Medulla oblongata (tissue), 1 donor: ENCODE data around the gene HSF5.
"Not testable (repeated sequence)": the region's sequence is repeated elsewhere in the genome, so short reads cannot be mapped to it uniquely, and the experiment has no call there.

Experiments
- DNase-seq: peaks from one replicate; pipeline ENCODE4 v3.0.0-alpha.2; 2015; ENCODE audit errors: extremely low spot score

The HSF5 gene

DNA sequence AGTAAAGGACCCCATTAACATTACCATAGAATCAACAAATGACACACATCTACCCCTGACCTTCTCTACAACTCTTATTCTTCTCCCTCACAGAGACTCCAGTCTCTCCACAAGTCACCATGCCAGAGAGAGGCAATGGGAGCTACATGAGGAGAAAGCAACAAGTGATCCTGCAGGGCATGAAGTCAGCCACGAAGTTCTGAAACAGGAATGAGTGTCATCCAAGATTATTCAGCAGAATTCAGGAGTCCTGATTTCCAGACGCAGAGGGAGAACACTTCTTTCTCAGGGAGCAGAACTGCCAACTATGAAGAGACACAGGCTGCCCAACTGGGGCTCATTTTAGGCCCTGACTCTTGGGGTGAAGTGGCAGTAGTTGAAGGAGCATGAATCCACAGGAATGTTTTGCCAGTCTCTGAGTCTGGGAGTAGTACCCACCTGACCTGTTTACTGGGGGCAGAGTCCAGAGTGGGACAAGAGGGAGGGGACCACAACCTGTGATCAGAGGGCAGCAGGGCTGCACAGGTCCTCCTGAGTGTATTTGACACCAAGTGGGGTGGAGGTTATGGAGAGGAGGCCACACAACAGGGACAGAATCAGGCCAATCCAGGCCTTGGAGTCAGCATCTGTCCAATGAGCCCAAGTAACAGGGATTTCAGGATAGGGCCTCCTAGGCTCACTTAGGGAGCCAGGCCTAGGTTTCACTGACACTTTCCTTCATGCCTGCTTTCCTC lies 28.6 kb upstream of the HSF5 start:
- DNase-seq: no peak

DNA sequence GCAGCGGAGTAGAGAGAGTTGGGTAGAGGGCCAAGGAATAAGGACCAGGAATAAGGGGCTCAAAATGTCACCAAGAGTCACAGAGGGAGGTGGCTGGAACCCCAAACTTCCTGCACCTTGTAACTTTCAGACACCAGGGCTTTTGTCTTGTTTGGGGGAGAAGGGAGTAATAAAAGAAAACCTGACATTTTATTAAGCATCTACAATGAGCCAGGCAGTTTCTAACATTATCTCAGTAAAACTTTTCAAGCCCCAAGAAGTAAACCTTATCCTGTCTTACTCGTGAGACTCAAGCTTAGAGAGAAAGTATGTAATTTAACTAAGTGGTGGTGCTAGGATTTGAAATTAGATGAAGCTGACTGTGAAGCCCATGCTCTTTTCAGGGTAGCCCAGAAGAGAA lies 27.1 kb upstream of the HSF5 start:
- no peak for DNase-seq

DNA sequence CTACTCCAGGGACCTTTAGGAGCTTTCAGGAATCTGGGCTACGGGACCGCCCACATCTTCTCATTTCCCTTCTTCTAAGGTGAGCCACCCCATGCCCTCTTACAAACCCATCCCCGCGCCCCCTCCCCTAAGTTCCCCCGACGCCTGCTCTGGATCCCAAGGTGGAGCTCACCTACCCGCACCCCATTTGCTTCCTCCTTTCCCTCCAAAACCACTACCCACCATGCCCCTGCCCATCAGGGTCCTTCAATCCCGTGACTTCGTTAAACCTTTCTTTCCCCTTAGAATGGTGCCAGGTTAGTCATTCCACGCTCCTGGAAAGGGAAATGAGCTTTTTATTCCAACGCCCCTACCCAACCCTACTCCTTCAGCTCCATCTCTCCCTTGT lies 26.6 kb upstream of the HSF5 start:
- peak; percentile 16 for DNase-seq

DNA sequence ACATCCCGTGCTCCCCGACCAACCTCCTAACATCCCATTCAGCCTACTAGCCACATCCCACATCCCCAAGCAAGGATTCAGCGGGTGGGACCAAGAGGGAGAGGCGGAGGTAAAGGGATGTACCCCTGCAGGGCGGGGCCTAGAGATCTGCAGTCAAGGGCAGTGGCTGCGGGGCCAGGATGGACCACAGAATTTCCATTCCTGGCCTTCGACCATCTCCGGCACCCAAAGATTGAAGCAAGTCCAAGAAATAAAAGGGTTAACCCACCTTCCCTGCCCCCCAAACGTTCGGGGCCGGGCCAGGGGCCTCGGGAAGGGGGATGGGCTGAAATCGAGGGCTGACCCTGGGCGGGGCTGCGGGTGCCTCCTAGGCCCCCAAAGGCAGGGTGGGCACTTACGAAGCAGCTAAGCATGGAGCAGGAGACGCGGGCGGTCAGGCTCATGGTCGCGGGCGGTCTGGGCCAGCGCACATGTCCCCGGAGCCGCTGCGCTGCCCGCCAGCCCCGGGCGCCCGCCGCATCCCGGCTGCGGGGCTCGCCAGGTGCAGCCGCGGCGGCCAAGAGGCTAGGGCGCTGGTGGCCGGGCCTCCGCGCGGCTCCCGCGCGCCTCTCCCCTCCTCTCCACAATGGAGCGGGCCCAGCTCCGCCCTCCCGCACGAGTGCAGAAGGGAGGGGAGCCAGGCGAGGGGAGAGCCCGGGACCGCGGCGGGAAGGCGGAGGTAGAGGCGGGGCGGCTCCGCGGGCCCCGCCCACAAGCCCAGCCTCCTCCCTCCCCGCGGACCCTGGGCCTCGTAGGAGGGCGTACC lies 26.0 kb upstream of the HSF5 start, which contains the start of gene MTMR4:
Gene MTMR4 (minus strand): TSS at position 674 of the 805 bp plus-strand sequence. CDS start 231 bp downstream, at position 443.
- peak; percentile 92 for DNase-seq

DNA sequence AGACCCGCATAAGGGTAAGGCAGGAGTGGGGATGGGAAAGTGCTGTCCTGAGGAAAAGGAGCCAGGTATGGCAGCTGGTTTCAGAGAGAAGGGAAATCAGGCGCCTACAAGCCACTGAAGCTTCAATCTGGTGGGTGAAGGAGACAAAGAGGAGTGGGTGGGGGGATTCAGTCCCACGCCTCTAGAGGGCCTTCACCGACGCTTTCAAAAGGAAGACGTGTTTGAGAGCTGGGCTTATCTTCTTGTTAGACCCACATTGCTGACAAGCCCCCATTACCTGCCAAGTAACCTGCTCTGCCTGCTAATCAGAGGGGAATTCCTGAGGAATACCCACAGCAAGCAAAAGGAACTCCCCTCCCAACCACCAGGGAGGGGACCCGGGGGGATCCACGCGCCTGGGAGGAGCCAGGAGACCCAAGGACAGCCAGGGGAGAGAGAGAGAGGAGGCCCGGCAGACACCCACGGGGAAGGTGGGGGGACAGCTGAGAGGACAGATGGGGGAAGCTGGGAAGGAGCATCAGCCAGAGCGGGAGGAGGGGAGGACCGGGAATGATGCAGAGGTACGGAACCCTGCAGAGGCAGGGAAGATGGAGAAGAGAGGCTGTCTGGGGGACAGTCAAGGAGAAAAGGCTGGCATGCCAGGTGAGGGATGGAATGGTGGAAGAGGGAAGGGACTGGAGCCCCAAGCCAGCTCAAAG lies 25.2 kb upstream of the HSF5 start:
- DNase-seq: no peak

DNA sequence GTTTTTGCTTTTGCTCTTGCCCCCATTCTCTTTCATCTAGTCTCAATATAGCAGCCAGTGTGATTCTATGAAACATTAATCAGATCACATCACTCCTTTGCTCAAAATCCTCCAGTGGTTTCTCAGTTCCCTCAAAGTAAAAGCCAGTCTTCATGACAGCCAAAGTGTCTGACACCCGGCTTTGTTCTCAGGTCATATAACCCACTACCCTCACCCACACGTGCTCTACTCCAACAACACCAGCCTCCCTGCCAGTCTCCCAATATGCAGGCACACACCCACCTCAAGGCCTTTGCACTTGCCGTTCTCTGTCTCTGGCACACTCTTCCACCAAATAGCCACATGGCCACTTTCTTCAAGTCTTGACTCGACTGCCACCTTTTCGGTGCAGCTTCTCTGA lies 21.9 kb upstream of the HSF5 start:
- DNase-seq: no peak

- no peak for DNase-seq
These were observed 20.3 kb upstream of the HSF5 start for GRCh38 chr17:58508341-58509067.

GRCh38 chr17:58507123-58507634 lies 19.0 kb upstream of the HSF5 start:
- no peak for DNase-seq

DNA sequence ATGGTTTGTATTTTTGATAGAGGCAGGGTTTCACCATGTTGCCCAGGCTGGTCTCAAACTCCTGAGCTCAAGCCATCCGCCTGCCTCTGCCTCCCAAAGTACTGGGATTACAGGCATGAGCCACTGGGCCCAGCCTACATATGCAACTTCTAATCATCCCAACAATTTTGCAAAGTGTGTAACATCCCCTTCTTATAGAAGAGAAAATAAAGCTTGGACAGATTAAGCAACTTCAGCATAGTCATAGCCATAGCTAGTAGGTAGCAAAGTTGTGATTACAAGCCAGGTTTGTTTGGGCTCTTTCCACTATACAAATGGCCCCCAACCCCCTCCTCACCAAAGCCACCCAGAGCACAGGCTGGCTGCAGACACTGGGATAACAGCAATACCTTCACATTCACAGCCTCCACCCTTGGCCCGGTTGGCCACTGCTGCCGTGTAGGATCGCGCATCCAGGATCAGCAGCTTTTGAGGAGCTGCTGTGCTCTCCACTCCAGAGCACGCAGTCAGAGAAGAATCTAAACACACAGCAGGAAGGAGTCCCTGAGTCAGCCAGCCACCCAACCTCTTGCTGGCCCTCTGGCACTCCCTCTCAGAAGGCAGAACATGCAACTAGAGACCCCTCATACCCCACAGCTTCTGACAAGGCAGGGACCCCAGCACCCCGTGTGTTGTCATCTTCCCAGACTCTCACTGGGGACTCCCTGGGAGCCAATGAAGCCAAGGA lies 18.3 kb upstream of the HSF5 start:
- DNase-seq: no peak

- DNase-seq: peak; percentile 53
These were observed 16.7 kb upstream of the HSF5 start for GRCh38 chr17:58504826-58505351.

GRCh38 chr17:58503866-58504265 lies 15.7 kb upstream of the HSF5 start:
- DNase-seq: no peak

DNA sequence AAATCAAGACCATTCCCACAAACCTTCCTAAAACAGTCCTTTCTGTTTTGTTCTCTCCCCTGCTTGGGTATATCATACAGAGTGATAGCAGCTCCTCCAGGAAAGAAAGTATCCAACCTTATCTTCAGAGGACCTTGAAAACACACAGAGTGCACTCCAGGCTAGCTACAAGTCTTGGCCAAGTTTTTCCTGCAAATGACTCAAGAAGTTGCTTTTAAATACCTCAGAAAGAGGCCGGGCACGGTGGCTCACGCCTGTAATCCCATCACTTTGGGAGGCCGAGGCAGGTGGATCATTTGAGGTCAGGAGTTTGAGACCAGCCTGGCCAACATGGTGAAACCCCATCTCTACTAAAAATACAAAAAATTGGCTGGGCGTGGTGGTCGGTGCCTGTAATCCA lies 14.9 kb upstream of the HSF5 start:
- DNase-seq: not testable (repeated sequence)

DNA sequence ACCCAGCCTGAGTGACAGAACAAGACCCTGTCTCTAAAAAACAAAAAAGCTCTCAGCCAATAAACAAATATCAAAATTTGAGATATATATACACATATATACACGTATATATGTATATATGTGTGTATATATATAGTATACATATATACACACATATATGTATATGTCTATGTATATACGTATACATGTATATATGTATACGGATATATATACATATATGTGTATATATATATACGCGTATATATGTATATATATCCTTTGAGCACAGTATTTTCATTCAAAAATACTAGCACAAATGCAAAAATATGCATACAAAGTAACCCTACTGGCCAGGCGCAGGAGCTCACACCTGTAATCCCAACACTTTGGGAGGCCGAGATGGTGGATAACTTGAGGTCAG lies 13.2 kb upstream of the HSF5 start:
- no peak for DNase-seq

GRCh38 chr17:58498177-58498828 lies 10.1 kb upstream of the HSF5 start:
- DNase-seq: no peak

GRCh38 chr17:58493506-58493905 lies 5.3 kb upstream of the HSF5 start:
- no peak for DNase-seq

DNA sequence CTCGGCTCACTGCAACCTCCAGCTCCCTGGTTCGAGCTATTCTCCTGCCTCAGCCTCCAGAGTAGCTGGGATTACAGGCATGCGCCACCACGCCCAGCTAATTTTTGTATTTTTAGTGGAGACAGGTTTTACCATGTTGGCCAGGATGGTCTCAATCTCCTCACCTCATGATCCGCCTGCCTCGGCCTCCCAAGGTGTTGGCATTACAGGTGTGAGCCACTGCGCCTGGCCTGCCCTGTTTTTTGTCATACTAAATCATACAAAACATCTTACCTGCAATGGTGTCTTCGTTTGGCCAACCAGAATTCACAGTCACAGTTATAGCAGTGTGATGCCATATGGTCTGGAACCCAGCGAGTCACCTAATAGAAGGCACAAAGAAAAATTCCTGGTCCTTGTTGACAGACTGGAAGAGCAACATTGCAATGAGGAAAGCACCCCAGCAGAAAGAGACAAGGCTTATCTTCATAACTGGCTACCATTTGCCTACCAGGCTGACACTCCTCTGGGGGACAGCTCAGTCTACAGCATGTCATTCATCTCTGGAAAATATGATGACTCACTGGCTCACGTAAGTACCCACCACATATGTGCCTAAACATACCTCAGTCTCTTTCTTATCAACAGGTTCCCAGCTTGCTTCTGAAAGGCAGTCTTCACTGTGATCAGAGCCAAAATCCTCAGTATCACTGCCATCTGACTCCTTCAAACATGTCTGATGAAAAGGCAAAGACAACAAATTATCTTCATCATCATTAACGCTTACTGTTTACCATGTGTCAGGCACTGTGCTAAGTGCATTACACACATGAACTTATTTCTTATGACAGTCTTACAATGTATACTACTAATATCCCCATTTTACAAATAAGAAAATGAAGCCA lies 4.3 kb upstream of the HSF5 start:
- no peak for DNase-seq

- no peak for DNase-seq
These were observed 3.4 kb upstream of the HSF5 start for GRCh38 chr17:58491510-58492045.

DNA sequence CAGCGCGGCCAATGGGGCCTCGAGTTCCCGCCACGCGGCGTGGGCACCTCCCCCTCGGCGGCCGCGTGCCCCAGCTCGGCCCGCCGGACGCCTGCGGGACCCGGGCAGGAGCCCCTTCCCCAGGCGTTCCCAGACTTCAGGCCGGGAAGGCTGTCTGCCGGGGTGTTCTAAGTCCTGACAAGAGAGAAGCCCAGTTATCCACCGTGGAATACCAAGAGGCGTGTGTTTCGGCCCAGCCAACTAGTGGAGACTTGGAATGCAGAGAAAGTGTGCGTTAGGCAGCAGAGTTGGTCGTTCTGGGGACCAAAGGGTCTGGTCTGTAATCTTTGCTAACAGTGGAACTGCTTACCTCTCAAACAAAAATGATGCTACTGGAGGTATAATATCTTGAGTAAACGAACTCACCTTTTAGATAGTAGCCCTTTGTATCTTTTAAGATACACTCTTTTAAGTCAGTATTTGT lies 251 bp upstream of the HSF5 start:
- DNase-seq: no peak

- DNase-seq: no peak
These were observed 3.6 kb downstream of the HSF5 start for GRCh38 chr17:58484600-58484999.
